ENCODE data around the gene PLCB1.

PLCB1 gene

DNA sequence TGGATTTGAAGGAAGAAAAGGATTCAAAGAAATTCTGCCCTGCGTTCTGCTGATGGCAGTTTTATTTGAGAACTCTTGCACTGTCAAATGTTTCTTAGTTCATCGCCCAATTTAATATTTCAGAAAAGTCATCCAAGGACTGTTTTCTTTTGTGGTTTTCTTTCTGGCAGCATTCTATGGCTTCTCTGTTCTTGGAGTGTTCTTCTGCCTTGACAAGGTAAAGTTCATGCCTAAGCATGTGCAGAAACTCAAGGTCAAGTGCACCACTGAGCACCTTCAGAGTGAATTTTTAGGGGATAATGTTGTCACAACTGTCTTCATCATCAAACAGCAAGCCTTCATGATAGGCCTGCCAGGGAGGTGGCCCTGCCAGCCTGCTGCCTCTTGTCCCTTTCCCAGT is 225.6 kb downstream of the PLCB1 start:
- no peak for TF ChIP-seq ZFX (IDR thresholded peaks at IDR 0.05)
- TF ChIP-seq, protein P1, sequence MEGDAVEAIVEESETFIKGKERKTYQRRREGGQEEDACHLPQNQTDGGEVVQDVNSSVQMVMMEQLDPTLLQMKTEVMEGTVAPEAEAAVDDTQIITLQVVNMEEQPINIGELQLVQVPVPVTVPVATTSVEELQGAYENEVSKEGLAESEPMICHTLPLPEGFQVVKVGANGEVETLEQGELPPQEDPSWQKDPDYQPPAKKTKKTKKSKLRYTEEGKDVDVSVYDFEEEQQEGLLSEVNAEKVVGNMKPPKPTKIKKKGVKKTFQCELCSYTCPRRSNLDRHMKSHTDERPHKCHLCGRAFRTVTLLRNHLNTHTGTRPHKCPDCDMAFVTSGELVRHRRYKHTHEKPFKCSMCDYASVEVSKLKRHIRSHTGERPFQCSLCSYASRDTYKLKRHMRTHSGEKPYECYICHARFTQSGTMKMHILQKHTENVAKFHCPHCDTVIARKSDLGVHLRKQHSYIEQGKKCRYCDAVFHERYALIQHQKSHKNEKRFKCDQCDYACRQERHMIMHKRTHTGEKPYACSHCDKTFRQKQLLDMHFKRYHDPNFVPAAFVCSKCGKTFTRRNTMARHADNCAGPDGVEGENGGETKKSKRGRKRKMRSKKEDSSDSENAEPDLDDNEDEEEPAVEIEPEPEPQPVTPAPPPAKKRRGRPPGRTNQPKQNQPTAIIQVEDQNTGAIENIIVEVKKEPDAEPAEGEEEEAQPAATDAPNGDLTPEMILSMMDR (conservative IDR thresholded peaks at IDR 0.05), result no peak

DNA sequence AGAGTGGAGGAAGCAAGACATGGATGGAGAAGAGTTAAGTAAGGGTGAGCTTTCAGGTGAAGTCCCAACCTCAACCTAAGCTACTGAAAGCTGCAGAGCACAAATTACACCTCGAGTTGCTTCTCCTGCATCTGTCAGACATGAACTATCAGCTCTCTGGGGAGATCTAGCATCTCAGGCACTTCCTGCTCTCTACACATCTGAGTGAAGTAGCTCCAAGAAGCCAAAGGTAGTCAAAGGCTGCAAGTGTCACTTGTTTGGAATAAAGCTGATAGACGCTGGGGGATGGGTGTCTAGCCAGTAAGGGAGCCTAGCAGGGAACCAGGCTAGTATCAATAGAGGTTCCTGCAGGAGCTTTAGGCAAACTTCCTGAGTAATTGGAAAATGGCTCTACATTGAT is 228.0 kb downstream of the PLCB1 start:
- TF ChIP-seq, protein P1 (conservative IDR thresholded peaks at IDR 0.05), result no peak
- no peak for TF ChIP-seq ZFX (IDR thresholded peaks at IDR 0.05)
- H3K27ac ChIP-seq, result no peak overlapping the region

More for the DNA sequence above, 225.6 kb downstream of the PLCB1 start:
- H3K27ac ChIP-seq, result no peak overlapping the region

GRCh38 chr20:8361006-8361652 is 229.1 kb downstream of the PLCB1 start:
- TF ChIP-seq, protein P1 (conservative IDR thresholded peaks at IDR 0.05), result peak; percentile 16; the same call in 1 of the 2 replicates
- no peak for TF ChIP-seq ZFX (IDR thresholded peaks at IDR 0.05)
- H3K27ac ChIP-seq, result no peak overlapping the region

- no peak overlapping the region for H3K27ac ChIP-seq
- TF ChIP-seq, protein P1 (conservative IDR thresholded peaks at IDR 0.05), result no peak
- no peak for TF ChIP-seq ZFX (IDR thresholded peaks at IDR 0.05)
Observed at GRCh38 chr20:8361779-8362178, 229.7 kb downstream of the PLCB1 start.

GRCh38 chr20:8362457-8362856 is 230.4 kb downstream of the PLCB1 start:
- TF ChIP-seq ZFX (IDR thresholded peaks at IDR 0.05), result no peak
- TF ChIP-seq, protein P1 (conservative IDR thresholded peaks at IDR 0.05), result no peak
- H3K27ac ChIP-seq, result no peak overlapping the region

GRCh38 chr20:8363970-8364733 is 232.1 kb downstream of the PLCB1 start:
- no peak overlapping the region for H3K27ac ChIP-seq
- TF ChIP-seq ZFX (IDR thresholded peaks at IDR 0.05), result no peak
- TF ChIP-seq, protein P1 (conservative IDR thresholded peaks at IDR 0.05), result no peak

DNA sequence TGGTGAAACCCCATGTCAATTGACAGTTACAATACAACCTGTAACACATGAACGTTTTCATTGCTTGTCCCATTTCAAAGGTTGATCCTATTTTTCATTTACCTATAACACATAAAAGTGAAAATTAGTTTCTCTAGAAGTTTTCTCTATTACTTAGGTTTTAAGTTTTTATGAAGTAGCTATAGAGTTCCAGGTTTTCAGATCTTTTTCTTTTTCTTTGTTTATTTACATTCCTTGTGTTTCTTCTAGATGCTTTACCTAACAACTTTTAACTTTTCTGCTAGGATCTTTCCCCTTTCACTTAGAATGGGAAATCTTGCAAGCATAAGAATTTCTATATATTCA is 232.6 kb downstream of the PLCB1 start:
- H3K27ac ChIP-seq, result no peak overlapping the region

More for the DNA sequence above, 232.6 kb downstream of the PLCB1 start:
- TF ChIP-seq, protein P1 (conservative IDR thresholded peaks at IDR 0.05), result no peak
- no peak for TF ChIP-seq ZFX (IDR thresholded peaks at IDR 0.05)
